ENCODE measurements around the gene GNG7. TPM values are rescaled to one million over a fixed set of nuclear protein-coding genes. Genes with fewer than 3 reads are reported as not detected.
A peak's percentile ranks its signal among the peaks of the same experiment; 100 is the strongest.

Gene GNG7
- total and polyA plus RNA-seq, 3 donors from 2014 or later: 16.9 to 38.7 (median 25.3) TPM

DNA sequence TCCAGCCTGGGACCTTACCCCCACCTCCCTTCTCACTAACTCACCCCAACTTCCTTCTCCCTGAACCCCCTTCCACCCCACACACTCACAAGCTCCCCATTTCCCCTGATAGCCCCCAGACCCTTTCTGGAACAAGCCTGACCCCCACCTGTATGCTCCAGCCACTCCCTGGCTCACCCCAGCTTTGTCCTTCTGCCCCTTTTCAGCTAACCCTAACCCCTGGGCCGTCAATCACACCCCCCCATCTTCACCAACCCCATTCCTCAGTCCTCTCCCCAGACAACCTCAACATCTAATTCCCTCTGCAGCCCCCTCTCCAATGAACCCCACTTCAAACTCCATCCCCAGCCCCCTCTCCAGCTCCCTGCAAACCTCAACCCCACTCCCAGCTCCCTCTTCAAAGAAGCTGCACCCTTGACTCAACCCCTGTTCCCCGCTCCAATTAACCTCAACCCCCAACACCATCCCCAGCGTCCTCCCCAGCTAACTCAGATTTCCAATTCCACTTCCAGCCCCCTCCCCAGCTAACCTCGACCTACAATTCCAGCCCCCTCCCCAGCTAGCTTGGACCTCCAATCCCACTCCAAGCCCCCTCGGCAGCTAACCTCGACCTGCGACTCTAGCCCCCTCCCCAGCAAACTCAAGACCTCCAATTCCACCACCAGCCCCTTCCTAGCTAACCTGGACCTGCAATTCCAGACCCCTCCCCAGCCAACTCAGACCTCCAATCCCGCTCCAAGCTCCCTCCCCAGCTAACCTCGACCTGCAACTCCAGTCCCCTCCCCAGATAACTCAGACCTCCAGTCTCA lies 929 bp downstream of the GNG7 start:
- Histone ChIP-seq H3K4me1 (peaks cover 7% of the 10 kb centered on the region), H3K36me3 (ENCODE audit: low read depth, missing control alignments) (no peaks in the 10 kb centered on the region), H3K9me3 (no peaks in the 10 kb centered on the region), H3K27me3 (no peaks in the 10 kb centered on the region), H3K27ac (peak overlapping the region; percentile 31 to 53), H3K4me3 (peak overlapping the region; percentile 62 to 72)
- DNase-seq: no peak
- intact Hi-C loops (cut with DNase I; ENCODE audit: low total_unique reads): no loop called here
- whole genome bisulfite sequencing, 2 donors: 3 to 6% methylated on average over 9 of the region's 9 CpGs
- TF ChIP-seq POLR2A (IDR thresholded peaks at IDR 0.05): no peak
- TF ChIP-seq, protein P1, sequence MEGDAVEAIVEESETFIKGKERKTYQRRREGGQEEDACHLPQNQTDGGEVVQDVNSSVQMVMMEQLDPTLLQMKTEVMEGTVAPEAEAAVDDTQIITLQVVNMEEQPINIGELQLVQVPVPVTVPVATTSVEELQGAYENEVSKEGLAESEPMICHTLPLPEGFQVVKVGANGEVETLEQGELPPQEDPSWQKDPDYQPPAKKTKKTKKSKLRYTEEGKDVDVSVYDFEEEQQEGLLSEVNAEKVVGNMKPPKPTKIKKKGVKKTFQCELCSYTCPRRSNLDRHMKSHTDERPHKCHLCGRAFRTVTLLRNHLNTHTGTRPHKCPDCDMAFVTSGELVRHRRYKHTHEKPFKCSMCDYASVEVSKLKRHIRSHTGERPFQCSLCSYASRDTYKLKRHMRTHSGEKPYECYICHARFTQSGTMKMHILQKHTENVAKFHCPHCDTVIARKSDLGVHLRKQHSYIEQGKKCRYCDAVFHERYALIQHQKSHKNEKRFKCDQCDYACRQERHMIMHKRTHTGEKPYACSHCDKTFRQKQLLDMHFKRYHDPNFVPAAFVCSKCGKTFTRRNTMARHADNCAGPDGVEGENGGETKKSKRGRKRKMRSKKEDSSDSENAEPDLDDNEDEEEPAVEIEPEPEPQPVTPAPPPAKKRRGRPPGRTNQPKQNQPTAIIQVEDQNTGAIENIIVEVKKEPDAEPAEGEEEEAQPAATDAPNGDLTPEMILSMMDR (IDR thresholded peaks at IDR 0.05): no peak

GRCh38 chr19:2700660-2701360 lies 1.7 kb downstream of the GNG7 start:
- no peaks in the 10 kb centered on the region for H3K9me3 ChIP-seq
- intact Hi-C loops (cut with DNase I; ENCODE audit: low total_unique reads): no loop called here
- H3K27ac ChIP-seq: peak overlapping the region in 1 of 2 donors; percentile 31
- no peak for DNase-seq
- 14 to 27% methylated on average over 26 of the region's 26 CpGs for WGBS, 2 donors
- H3K4me1 ChIP-seq: peaks cover 7% of the 10 kb centered on the region
- no peaks in the 10 kb centered on the region for H3K36me3 ChIP-seq (ENCODE audit: low read depth, missing control alignments)
- no peak overlapping the region for H3K4me3 ChIP-seq
- H3K27me3 ChIP-seq: no peaks in the 10 kb centered on the region
- TF ChIP-seq, protein P1 (IDR thresholded peaks at IDR 0.05): no peak
- no peak for TF ChIP-seq POLR2A (IDR thresholded peaks at IDR 0.05)

DNA sequence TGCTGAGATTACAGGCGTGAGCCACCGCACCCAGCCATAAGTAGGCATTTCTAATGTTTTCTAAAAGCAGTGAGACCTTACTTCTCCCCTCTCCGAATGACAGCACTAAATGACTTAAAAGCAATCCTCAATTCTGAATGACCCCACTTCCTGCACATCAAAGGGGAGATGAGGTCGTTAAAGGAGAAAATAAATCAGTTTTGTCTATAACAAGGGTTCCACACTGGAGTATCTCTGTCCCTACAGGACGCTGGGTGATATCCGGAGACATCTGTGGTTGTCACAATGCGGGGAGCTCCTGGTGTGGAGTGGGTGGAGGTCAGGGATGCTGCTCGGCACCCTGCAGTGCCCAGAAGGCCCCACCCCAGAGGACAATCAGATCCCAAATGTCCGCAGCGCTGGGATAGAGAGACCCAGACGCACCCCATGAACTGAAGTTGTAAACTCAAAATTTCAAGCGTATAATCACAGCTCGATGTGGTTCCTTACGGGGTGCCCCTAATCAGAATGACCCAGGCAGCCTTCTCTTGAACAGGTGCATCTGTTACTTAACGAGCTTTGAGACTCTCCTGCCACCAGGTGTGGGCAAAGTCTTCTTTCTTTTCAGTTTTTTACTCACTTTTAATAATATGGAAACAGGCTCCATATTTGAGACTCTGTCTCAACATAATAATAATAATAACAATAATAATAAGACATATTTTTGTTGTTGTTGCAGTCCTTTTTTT lies 2.9 kb downstream of the GNG7 start:
- no peaks in the 10 kb centered on the region for H3K27me3 ChIP-seq
- WGBS, 2 donors: 63 to 76% methylated on average over 15 of the region's 15 CpGs
- intact Hi-C loops (cut with DNase I; ENCODE audit: low total_unique reads): no loop called here
- peak overlapping the region in 1 of 2 donors; percentile 15 for H3K27ac ChIP-seq
- peaks cover 18% of the 10 kb centered on the region for H3K4me1 ChIP-seq
- H3K36me3 ChIP-seq (ENCODE audit: low read depth, missing control alignments): no peaks in the 10 kb centered on the region
- TF ChIP-seq, protein P1 (IDR thresholded peaks at IDR 0.05): no peak
- no peak for TF ChIP-seq POLR2A (IDR thresholded peaks at IDR 0.05)
- H3K9me3 ChIP-seq: no peaks in the 10 kb centered on the region
- DNase-seq: no peak
- H3K4me3 ChIP-seq: no peak overlapping the region

DNA sequence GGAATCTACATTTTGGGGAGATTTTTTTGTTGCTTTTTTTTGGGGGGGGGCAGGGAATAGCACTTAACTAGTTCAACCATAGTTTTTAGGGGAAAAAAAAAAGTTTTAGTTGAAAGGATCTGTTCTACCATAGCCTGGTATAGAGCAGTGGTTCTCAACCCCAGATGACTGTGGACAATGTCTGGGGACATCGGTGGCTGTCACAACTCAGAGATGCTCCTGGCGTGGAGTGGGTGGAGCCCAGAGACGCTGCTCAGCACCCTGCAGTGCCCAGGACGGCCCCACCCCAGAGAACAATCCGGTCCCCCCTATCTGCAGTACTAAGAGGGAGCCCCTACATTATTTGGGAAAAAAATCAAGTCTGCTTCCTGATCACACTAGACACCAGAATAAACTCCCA lies 8.3 kb downstream of the GNG7 start:
- TF ChIP-seq POLR2A (IDR thresholded peaks at IDR 0.05): no peak
- TF ChIP-seq, protein P1 (IDR thresholded peaks at IDR 0.05): no peak
- no peaks in the 10 kb centered on the region for H3K36me3 ChIP-seq (ENCODE audit: low read depth, missing control alignments)
- H3K4me3 ChIP-seq: no peak overlapping the region
- peaks cover 16% of the 10 kb centered on the region for H3K4me1 ChIP-seq
- H3K27ac ChIP-seq: peak overlapping the region; percentile 36 to 80
- DNase-seq: no peak
- no peaks in the 10 kb centered on the region for H3K27me3 ChIP-seq
- H3K9me3 ChIP-seq: no peaks in the 10 kb centered on the region
- 70 to 93% methylated on average over 3 to 5 of the region's 5 CpGs for WGBS, 2 donors
- intact Hi-C loops (cut with DNase I; ENCODE audit: low total_unique reads): no loop called here

Data from testis (tissue), 3 donors.